ENCODE results near the gene DTX3. TPM values are rescaled to one million over a fixed set of nuclear protein-coding genes. Genes with fewer than 3 reads are reported as not detected.
"Not testable (repeated sequence)": the region's sequence is repeated elsewhere in the genome, so short reads cannot be mapped to it uniquely, and the experiment has no call there.

DTX3 gene
- total RNA-seq, 4 donors from 2014 or later = 4.2 to 15.7 (median 11.5) TPM

DNA sequence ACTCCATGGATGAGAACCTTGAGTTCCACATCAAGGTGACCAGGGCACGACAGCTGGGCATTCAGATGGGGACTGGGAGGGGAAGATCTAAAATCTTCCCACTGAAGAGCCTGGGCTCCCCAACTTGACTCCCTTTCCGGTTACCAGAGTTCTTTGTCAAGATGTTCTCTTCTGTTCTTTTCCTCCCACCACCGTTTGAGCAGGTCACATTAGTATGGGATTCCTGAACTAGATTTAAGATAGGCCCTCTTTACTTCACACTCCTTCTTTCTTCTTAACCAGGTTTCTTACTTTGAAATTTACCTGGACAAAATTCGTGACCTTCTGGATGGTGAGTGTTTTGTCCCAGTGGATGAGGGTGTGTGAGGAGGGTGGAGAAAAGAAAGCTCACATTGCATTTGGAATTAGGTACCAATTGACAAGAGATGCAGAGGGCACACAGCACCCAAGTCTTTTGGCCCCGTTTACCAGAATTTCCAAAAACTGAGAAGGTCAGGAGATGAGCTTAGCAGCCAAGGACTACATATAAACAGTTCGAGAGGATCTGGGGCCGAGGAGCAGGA lies 40.4 kb upstream of the DTX3 start:
- no peaks in the 10 kb centered on the region for H3K9me3 ChIP-seq
- H3K27ac ChIP-seq = no peak overlapping the region
- no peak overlapping the region for H3K4me3 ChIP-seq
- TF ChIP-seq, protein P1, sequence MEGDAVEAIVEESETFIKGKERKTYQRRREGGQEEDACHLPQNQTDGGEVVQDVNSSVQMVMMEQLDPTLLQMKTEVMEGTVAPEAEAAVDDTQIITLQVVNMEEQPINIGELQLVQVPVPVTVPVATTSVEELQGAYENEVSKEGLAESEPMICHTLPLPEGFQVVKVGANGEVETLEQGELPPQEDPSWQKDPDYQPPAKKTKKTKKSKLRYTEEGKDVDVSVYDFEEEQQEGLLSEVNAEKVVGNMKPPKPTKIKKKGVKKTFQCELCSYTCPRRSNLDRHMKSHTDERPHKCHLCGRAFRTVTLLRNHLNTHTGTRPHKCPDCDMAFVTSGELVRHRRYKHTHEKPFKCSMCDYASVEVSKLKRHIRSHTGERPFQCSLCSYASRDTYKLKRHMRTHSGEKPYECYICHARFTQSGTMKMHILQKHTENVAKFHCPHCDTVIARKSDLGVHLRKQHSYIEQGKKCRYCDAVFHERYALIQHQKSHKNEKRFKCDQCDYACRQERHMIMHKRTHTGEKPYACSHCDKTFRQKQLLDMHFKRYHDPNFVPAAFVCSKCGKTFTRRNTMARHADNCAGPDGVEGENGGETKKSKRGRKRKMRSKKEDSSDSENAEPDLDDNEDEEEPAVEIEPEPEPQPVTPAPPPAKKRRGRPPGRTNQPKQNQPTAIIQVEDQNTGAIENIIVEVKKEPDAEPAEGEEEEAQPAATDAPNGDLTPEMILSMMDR (IDR thresholded peaks at IDR 0.05) = no peak
- TF ChIP-seq POLR2A (IDR thresholded peaks at IDR 0.05) = no peak
- H3K4me1 ChIP-seq = no peaks in the 10 kb centered on the region
- H3K36me3 ChIP-seq = no peaks in the 10 kb centered on the region
- DNase-seq = no peak
- H3K27me3 ChIP-seq = no peaks in the 10 kb centered on the region

DNA sequence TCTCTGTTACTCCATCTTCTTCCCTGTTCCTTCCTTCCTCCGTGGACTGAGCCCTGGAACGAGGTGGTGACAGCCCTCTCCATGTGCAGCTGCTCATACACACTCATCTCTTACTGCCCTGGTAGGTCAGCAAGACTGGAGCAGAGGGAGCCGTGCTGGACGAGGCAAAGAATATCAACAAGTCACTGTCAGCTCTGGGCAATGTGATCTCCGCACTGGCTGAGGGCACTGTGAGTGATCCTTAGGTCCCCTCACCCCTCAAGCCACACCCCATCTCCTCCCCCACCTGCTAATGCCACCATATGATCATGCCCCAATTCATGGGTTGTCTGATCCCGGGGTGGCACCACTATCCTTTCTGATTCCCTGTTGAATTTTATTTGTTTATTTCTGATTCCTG lies 35.8 kb upstream of the DTX3 start:
- Histone ChIP-seq H3K4me3 (no peak overlapping the region), H3K9me3 (no peaks in the 10 kb centered on the region), H3K4me1 (no peaks in the 10 kb centered on the region), H3K27ac (no peak overlapping the region), H3K36me3 (no peaks in the 10 kb centered on the region), H3K27me3 (no peaks in the 10 kb centered on the region)
- TF ChIP-seq POLR2A (IDR thresholded peaks at IDR 0.05) = no peak
- TF ChIP-seq, protein P1 (IDR thresholded peaks at IDR 0.05) = no peak
- no peak for DNase-seq

DNA sequence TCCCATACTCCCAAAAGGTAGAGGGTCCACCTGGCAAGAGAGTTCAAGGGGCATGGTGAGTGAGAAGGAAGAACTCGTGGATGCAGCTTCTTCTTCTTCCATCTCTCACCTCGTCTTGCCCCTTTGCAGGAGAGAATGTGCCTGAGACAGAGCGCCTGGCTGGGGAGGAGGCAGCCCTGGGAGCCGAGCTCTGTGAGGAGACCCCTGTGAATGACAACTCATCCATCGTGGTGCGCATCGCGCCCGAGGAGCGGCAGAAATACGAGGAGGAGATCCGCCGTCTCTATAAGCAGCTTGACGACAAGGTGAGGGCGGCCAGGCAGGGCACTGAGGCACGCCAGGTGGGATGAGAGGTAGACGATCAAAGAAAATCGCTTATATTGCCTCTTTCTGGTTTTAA lies 34.8 kb upstream of the DTX3 start:
- TF ChIP-seq, protein P1 (IDR thresholded peaks at IDR 0.05) = no peak
- TF ChIP-seq POLR2A (IDR thresholded peaks at IDR 0.05) = no peak
- H3K27me3 ChIP-seq = no peaks in the 10 kb centered on the region
- no peaks in the 10 kb centered on the region for H3K36me3 ChIP-seq
- DNase-seq = no peak
- H3K27ac ChIP-seq = no peak overlapping the region
- H3K4me1 ChIP-seq = no peaks in the 10 kb centered on the region
- no peak overlapping the region for H3K4me3 ChIP-seq
- no peaks in the 10 kb centered on the region for H3K9me3 ChIP-seq

DNA sequence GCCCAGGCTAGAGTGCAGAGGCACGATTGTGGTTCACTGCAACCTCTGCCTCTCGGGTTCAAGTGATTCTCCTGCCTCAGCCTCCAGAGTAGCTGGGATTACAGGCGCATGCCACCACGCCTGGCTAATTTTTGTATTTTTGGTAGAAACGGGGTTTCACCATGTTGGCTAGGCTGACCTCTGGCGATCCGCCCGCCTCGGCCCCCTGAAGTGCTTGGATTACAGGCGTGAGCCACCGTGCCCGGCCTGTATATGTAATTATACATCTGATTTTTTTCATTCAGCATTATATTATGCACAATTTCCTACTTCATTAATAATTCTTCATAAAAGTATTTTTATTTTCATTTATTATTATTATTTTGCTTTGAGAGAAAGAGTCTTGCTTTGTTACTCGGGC lies 34.2 kb upstream of the DTX3 start:
- not testable (repeated sequence) for H3K36me3 ChIP-seq, H3K27me3 ChIP-seq, H3K27ac ChIP-seq, H3K4me3 ChIP-seq, H3K9me3 ChIP-seq, H3K4me1 ChIP-seq, DNase-seq

DNA sequence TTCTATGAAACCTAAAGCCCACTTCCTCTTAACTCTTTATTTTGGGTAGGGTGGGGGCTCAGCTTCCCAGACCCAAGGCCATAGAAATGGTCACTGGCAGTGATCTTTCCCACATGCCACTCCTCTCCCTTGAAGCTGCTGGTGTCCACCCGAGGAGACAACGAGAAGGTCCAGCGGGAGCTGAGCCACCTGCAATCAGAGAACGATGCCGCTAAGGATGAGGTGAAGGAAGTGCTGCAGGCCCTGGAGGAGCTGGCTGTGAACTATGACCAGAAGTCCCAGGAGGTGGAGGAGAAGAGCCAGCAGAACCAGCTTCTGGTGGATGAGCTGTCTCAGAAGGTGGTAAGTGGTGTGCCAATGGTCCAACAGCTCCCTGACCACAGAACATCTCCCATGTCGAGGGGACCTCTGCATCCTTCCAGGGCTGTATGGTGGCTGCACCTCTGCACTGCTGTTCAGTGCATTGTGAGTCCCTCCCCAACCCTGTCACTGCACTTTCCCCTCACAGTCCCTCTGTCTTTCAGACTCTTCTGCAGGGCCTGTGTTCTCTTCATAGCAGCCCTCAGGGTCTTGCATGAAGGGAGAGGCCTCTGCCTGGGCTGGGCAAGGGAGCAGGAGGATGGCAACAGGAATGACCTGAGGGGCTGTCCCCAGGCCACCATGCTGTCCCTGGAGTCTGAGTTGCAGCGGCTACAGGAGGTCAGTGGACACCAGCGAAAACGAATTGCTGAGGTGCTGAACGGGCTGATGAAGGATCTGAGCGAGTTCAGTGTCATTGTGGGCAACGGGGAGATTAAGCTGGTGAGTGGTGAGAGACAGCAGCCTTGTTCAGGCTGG lies 32.5 kb upstream of the DTX3 start:
- no peak for TF ChIP-seq POLR2A (IDR thresholded peaks at IDR 0.05)
- TF ChIP-seq, protein P1 (IDR thresholded peaks at IDR 0.05) = no peak
- Histone ChIP-seq H3K9me3 (no peaks in the 10 kb centered on the region), H3K27me3 (no peaks in the 10 kb centered on the region), H3K36me3 (no peaks in the 10 kb centered on the region), H3K4me3 (no peak overlapping the region), H3K27ac (no peak overlapping the region), H3K4me1 (no peaks in the 10 kb centered on the region)
- DNase-seq = no peak

DNA sequence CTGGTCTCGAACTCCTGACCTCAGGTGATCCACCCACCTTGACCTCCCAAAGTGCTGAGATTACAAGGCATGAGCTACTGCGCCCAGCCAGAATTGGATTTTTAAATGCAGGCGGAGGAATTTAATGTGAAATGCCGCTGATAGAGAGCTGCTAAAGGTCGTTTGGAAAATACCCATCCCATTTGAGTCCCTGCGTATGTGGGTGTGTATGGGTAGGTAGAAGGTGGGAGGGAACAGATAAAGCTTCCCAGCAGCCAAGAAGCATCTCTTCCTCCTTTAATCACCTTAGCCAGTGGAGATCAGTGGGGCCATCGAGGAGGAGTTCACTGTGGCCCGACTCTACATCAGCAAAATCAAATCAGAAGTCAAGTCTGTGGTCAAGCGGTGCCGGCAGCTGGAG lies 29.8 kb upstream of the DTX3 start:
- Histone ChIP-seq H3K27me3 (no peaks in the 10 kb centered on the region), H3K4me1 (no peaks in the 10 kb centered on the region), H3K27ac (no peak overlapping the region), H3K9me3 (no peaks in the 10 kb centered on the region), H3K36me3 (no peaks in the 10 kb centered on the region), H3K4me3 (no peak overlapping the region)
- TF ChIP-seq POLR2A (IDR thresholded peaks at IDR 0.05) = no peak
- TF ChIP-seq, protein P1 (IDR thresholded peaks at IDR 0.05) = no peak
- no peak for DNase-seq
